Astrocyte of the hippocampus (primary cell): ENCODE data around the gene OSBPL6.

Source experiments
- DNase-seq: peaks from one replicate; pipeline ENCODE4 v3.0.0; 2011; ENCODE audit warnings: low read depth, low spot score

OSBPL6 gene

GRCh38 chr2:178271629-178272333, 77.5 kb downstream of the OSBPL6 start:
- peak; percentile 76 for DNase-seq

GRCh38 chr2:178273787-178274360, 79.6 kb downstream of the OSBPL6 start:
- no peak for DNase-seq

GRCh38 chr2:178275600-178275999, 81.3 kb downstream of the OSBPL6 start:
- DNase-seq, result no peak

GRCh38 chr2:178277741-178278197, 83.5 kb downstream of the OSBPL6 start:
- DNase-seq, result peak; percentile 40

- DNase-seq, result peak; percentile 88
Measured at GRCh38 chr2:178279142-178279541, 84.8 kb downstream of the OSBPL6 start.

- no peak for DNase-seq
Measured at GRCh38 chr2:178279636-178280035, 85.3 kb downstream of the OSBPL6 start.

- DNase-seq, result peak; percentile 53
Measured at GRCh38 chr2:178280244-178280852, 86.0 kb downstream of the OSBPL6 start.

GRCh38 chr2:178282075-178282815, 87.9 kb downstream of the OSBPL6 start:
- DNase-seq, result peak; percentile 11

- no peak for DNase-seq
Measured at GRCh38 chr2:178283341-178283918, 89.1 kb downstream of the OSBPL6 start.

GRCh38 chr2:178284613-178285286, 90.4 kb downstream of the OSBPL6 start:
- no peak for DNase-seq

- DNase-seq, result no peak
Measured at GRCh38 chr2:178285287-178285615, 90.9 kb downstream of the OSBPL6 start.

- DNase-seq, result no peak
Measured at GRCh38 chr2:178286636-178287035, 92.3 kb downstream of the OSBPL6 start.

GRCh38 chr2:178287652-178288344, 93.5 kb downstream of the OSBPL6 start:
- DNase-seq, result no peak

GRCh38 chr2:178291703-178292102, 97.4 kb downstream of the OSBPL6 start:
- DNase-seq, result no peak

GRCh38 chr2:178292586-178292985, 98.3 kb downstream of the OSBPL6 start:
- DNase-seq, result no peak

GRCh38 chr2:178295115-178295514, 100.8 kb downstream of the OSBPL6 start:
- no peak for DNase-seq

- DNase-seq, result no peak
Measured at GRCh38 chr2:178295906-178296305, 101.6 kb downstream of the OSBPL6 start.

GRCh38 chr2:178296394-178297090, 102.2 kb downstream of the OSBPL6 start:
- peak; percentile 31 for DNase-seq

- DNase-seq, result no peak
Measured at GRCh38 chr2:178297091-178297411, 102.7 kb downstream of the OSBPL6 start.

- DNase-seq, result no peak
Measured at GRCh38 chr2:178298785-178299212, 104.5 kb downstream of the OSBPL6 start.
